Natural killer cell (primary cell): ENCODE measurements around the gene IKZF1. TPM values are rescaled to one million over a fixed set of nuclear protein-coding genes. Genes with fewer than 3 reads are reported as not detected.

Source experiments
- ATAC-seq, 3 donors: fragments of 150-1000 bp in 2 of 3; fragments of 200-7000 bp in 1 of 3; cut with Tn5 transposase; 1 replicate in 1 of 3; 2 replicates in 2 of 3; pipeline ENCODE4 v1.10.0; 2021; ENCODE audit warnings: mild to moderate bottlenecking in 2 of 3, moderate library complexity in 2 of 3
- DNase-seq, 2 donors: peaks; one replicate each; pipeline versions ENCODE4 v3.0.0 to v3.0.0-alpha.2; 2013 to 2021; ENCODE audit warnings: mixed read lengths in 1 of 2
- H3K27ac ChIP-seq: one replicate; pipeline ENCODE4 v1.5.1; 2013; ENCODE audit warnings: mild to moderate bottlenecking, low read length
- H3K27me3 ChIP-seq: one replicate; pipeline ENCODE4 v1.6.1; 2013; ENCODE audit warnings: low read length; ENCODE audit not compliant: control insufficient read depth, insufficient read depth
- H3K36me3 ChIP-seq: one replicate; pipeline ENCODE4 v1.6.1; 2013; ENCODE audit warnings: low read length; ENCODE audit not compliant: control insufficient read depth, insufficient read depth
- H3K4me1 ChIP-seq: one replicate; pipeline ENCODE4 v1.6.1; 2013; ENCODE audit warnings: low read length; ENCODE audit not compliant: control insufficient read depth, insufficient read depth
- H3K4me3 ChIP-seq: one replicate; pipeline ENCODE4 v1.5.1; 2013; ENCODE audit warnings: low read length
- H3K9me3 ChIP-seq: one replicate; pipeline ENCODE4 v1.6.1; 2013; ENCODE audit warnings: low read length; ENCODE audit not compliant: control insufficient read depth, insufficient read depth
- H3K27ac Mint-ChIP-seq, 2 donors: one replicate each; pipeline ENCODE4 v1.8.0; 2022; ENCODE audit warnings: mild to moderate bottlenecking in 2 of 2, mixed read lengths in 2 of 2, moderate library complexity in 1 of 2
- H3K27me3 Mint-ChIP-seq, 2 donors: one replicate each; pipeline ENCODE4 v1.8.0; 2022; ENCODE audit warnings: low read depth in 2 of 2, mixed read lengths in 2 of 2
- H3K36me3 Mint-ChIP-seq: one replicate; pipeline ENCODE4 v1.8.0; 2022; ENCODE audit warnings: mixed read lengths
- H3K4me1 Mint-ChIP-seq, 2 donors: one replicate each; pipeline ENCODE4 v1.8.0; 2022; ENCODE audit warnings: mixed read lengths in 2 of 2
- H3K4me3 Mint-ChIP-seq: one replicate; pipeline ENCODE4 v1.8.0; 2022; ENCODE audit warnings: mild to moderate bottlenecking, moderate library complexity, mixed read lengths
- H3K9me3 Mint-ChIP-seq, 2 donors: one replicate each; pipeline ENCODE4 v1.8.0; 2022; ENCODE audit warnings: mixed read lengths in 2 of 2
- CTCF ChIP-seq: fragments of 200-600 bp; IDR thresholded peaks from one replicate; pipeline ENCODE4 v1.8.0; 2022; ENCODE audit warnings: antibody characterized with exemption
- WGBS: methylation state at CpG from one replicate; pipeline ENCODE4 v1.1.7; 2013; ENCODE audit warnings: missing lambda C conversion rate; ENCODE audit not compliant: insufficient coverage; 5-methylcytosine and 5-hydroxymethylcytosine counted together
- intact Hi-C: fragments of 100-400 bp; cut with micrococcal nuclease; formaldehyde crosslinking; loops from one replicate; pipeline ENCODE4 v1.14.2; 2022
- total RNA-seq, 4 donors: library from RNA; stranded (reverse); fragments of 120-200 nt in 1 of 4; gene quantifications; one replicate each; pipeline versions ENCODE4 v1.2.3 to v1.2.4, GENCODE V29; 2013 to 2022

IKZF1 gene
- total RNA-seq, 3 donors from 2014 or later (not counting 1 experiment from before 2014, with no cell fraction given): 294 to 391 (median 350) TPM

- Histone ChIP-seq H3K4me1 (peaks cover 77% of the 10 kb centered on the region), H3K9me3 (no peaks in the 10 kb centered on the region), H3K27ac (peak overlapping the region; percentile 82), H3K27me3 (no peaks in the 10 kb centered on the region), H3K4me3 (no peak overlapping the region), H3K36me3 (peaks cover 24% of the 10 kb centered on the region)
- H3K4me1 Mint-ChIP-seq: peaks cover 62 to 85% of the 10 kb centered on the region in 2 donors
- TF ChIP-seq CTCF: no peak
- DNase-seq (peak; percentile 56 to 85), ATAC-seq (peak; percentile 57 to 77 (median 72))
- no peak overlapping the region for H3K27ac Mint-ChIP-seq
- intact Hi-C loops: loop anchor here (1.0 kb wide), 1 partner anchor 8 kb away; no protein-coding TSS in a partner anchor
- peaks cover 7% of the 10 kb centered on the region for H3K36me3 Mint-ChIP-seq
- H3K9me3 Mint-ChIP-seq: no peaks in the 10 kb centered on the region
- WGBS: 2% methylated on average over 8 of the region's 8 CpGs
- no peaks in the 10 kb centered on the region for H3K27me3 Mint-ChIP-seq
- H3K4me3 Mint-ChIP-seq: peak overlapping the region; percentile 86
Measured at GRCh38 chr7:50342616-50343114, 38.1 kb downstream of the IKZF1 start.

- DNase-seq: peak in 1 of 2 donors; percentile 43
- Mint-ChIP-seq H3K4me1 (peaks cover 94 to 97% of the 10 kb centered on the region in 2 donors), H3K4me3 (peak overlapping the region; percentile 49), H3K36me3 (peaks cover 7% of the 10 kb centered on the region), H3K9me3 (no peaks in the 10 kb centered on the region), H3K27ac (no peak overlapping the region), H3K27me3 (no peaks in the 10 kb centered on the region)
- intact Hi-C loops: no loop called here
- no peaks in the 10 kb centered on the region for H3K9me3 ChIP-seq
- ATAC-seq: no peak
- TF ChIP-seq CTCF: no peak
- WGBS: 65% methylated on average over 8 of the region's 8 CpGs
- peaks cover 35% of the 10 kb centered on the region for H3K36me3 ChIP-seq
- peak overlapping the region; percentile 55 for H3K27ac ChIP-seq
- peaks cover 75% of the 10 kb centered on the region for H3K4me1 ChIP-seq
- no peaks in the 10 kb centered on the region for H3K27me3 ChIP-seq
- H3K4me3 ChIP-seq: no peak overlapping the region
Measured at GRCh38 chr7:50346545-50347497, 42.3 kb downstream of the IKZF1 start.

- H3K27ac ChIP-seq: peak overlapping the region; percentile 55
- H3K36me3 Mint-ChIP-seq: peaks cover 7% of the 10 kb centered on the region
- H3K36me3 ChIP-seq: peaks cover 37% of the 10 kb centered on the region
- peaks cover 71% of the 10 kb centered on the region for H3K4me1 ChIP-seq
- no peaks in the 10 kb centered on the region for H3K27me3 Mint-ChIP-seq
- H3K9me3 ChIP-seq: no peaks in the 10 kb centered on the region
- 77% methylated on average over 10 of the region's 10 CpGs for WGBS
- no peak for TF ChIP-seq CTCF
- ATAC-seq (no peak), DNase-seq (peak in 1 of 2 donors; percentile 82)
- intact Hi-C loops: no loop called here
- H3K4me3 ChIP-seq: no peak overlapping the region
- peaks cover 91 to 96% of the 10 kb centered on the region in 2 donors for H3K4me1 Mint-ChIP-seq
- peak overlapping the region; percentile 66 for H3K4me3 Mint-ChIP-seq
- no peak overlapping the region for H3K27ac Mint-ChIP-seq
- H3K9me3 Mint-ChIP-seq: no peaks in the 10 kb centered on the region
- H3K27me3 ChIP-seq: no peaks in the 10 kb centered on the region
Measured at GRCh38 chr7:50347693-50348092, 43.2 kb downstream of the IKZF1 start.
